Esophagus muscularis mucosa (tissue), 3 donors: Measurements from ENCODE around the gene ABCC9.
"Not testable (repeated sequence)": the region's sequence is repeated elsewhere in the genome, so short reads cannot be mapped to it uniquely, and the experiment has no call there.

Experiments used
- CTCF ChIP-seq, 3 experiments: fragments of 200-600 bp in 2 of 3; fragments of 450-650 bp in 1 of 3; sonication (generic) in 2 of 3; IDR thresholded peaks; one replicate each; pipeline ENCODE4 v1.5.1; 2017 to 2019; ENCODE audit warnings: antibody characterized with exemption in 3 of 3, mild to moderate bottlenecking in 2 of 3, moderate library complexity in 1 of 3
- POLR2A ChIP-seq: fragments of 450-650 bp; IDR thresholded peaks from one replicate; pipeline ENCODE4 v1.6.1; 2017; ENCODE audit warnings: antibody characterized with exemption, moderate library complexity, mild to moderate bottlenecking, low read depth
- POLR2AphosphoS5 ChIP-seq, 2 donors: sonication (generic); formaldehyde crosslinking; IDR thresholded peaks; one replicate each; pipeline ENCODE4 v1.6.1; 2017; ENCODE audit warnings: antibody characterized with exemption in 2 of 2

- not testable (repeated sequence) for TF ChIP-seq POLR2AphosphoS5 (IDR thresholded peaks at IDR 0.05); CTCF (IDR thresholded peaks at IDR 0.05); POLR2A
These were observed 41.7 kb downstream of the ABCC9 start for GRCh38 chr12:21899532-21899931.
